H1 (cell line): ENCODE measurements around the gene DLG5. TPM values are rescaled to one million over a fixed set of nuclear protein-coding genes. Genes with fewer than 3 reads are reported as not detected.

ENCODE experiments used
- CTCF ChIA-PET: fragments of 300-600 bp; sonication (Branson Sonifier 250); formaldehyde crosslinking; loops from one replicate; lab custom pipeline; 2021; ENCODE audit not compliant: partially characterized antibody; lab: Charles Lee
- POLR2A ChIA-PET: fragments of 300-600 bp; sonication (Branson Sonifier 250); formaldehyde crosslinking; loops from one replicate; lab custom pipeline; 2021; ENCODE audit warnings: inconsistent platforms; ENCODE audit not compliant: partially characterized antibody; lab: Charles Lee
- DNase-seq, 2 experiments: peaks; one replicate each; pipeline versions ENCODE4 v3.0.0 to v3.0.0-alpha.2; 2010 to 2022; ENCODE audit warnings: low spot score in 2 of 2, low read depth in 1 of 2, mixed read lengths in 1 of 2
- FAIRE-seq: peaks from 2 replicates; lab custom pipeline; 2011; peaks lifted over from hg19 to GRCh38; lab: Jason Lieb, UNC
- H2AFZ ChIP-seq: 2 replicates; pipeline ENCODE4 v1.8.1; 2012; ENCODE audit warnings: low read length, inconsistent platforms
- H2AK5ac ChIP-seq: 2 replicates; pipeline ENCODE4 v1.6.1; 2013; ENCODE audit warnings: low read depth, low read length
- H2BK120ac ChIP-seq: replicated peaks from 2 replicates; pipeline ENCODE3; 2013; ENCODE audit warnings: low read depth, low read length, inconsistent platforms
- H2BK12ac ChIP-seq: 2 replicates; pipeline ENCODE4 v1.6.1; 2013; ENCODE audit warnings: low read depth, low read length
- H2BK15ac ChIP-seq: 2 replicates; pipeline ENCODE4 v1.6.1; 2013; ENCODE audit warnings: low read length
- H2BK20ac ChIP-seq: 2 replicates; pipeline ENCODE4 v1.6.1; 2013; ENCODE audit warnings: low read length
- H2BK5ac ChIP-seq: 2 replicates; pipeline ENCODE4 v1.6.1; 2013; ENCODE audit warnings: low read depth, low read length
- H3K14ac ChIP-seq: 2 replicates; pipeline ENCODE4 v1.6.1; 2013; ENCODE audit warnings: inconsistent platforms; ENCODE audit not compliant: insufficient read length
- H3K18ac ChIP-seq: 2 replicates; pipeline ENCODE4 v1.6.1; 2013; ENCODE audit warnings: low read length; ENCODE audit errors: extremely low read depth
- H3K23ac ChIP-seq: 2 replicates; pipeline ENCODE4 v1.6.1; 2013; ENCODE audit warnings: inconsistent platforms; ENCODE audit not compliant: insufficient read length
- H3K23me2 ChIP-seq: 2 replicates; pipeline ENCODE4 v1.6.1; 2013; ENCODE audit warnings: low read depth, low read length
- H3K27ac ChIP-seq: 2 replicates; pipeline ENCODE4 v1.6.1; 2011; ENCODE audit warnings: low read depth, low read length, inconsistent platforms
- H3K27me3 ChIP-seq, 4 experiments: replicated peaks in 1 of 4; 1 replicate in 1 of 4; 2 replicates in 3 of 4; pipeline versions ENCODE4 v1.6.1 to v1.8.1; 2011 to 2013; ENCODE audit warnings: low read length in 3 of 4, mild to moderate bottlenecking in 3 of 4, inconsistent platforms in 2 of 4, mixed read lengths in 2 of 4, moderate library complexity in 1 of 4; ENCODE audit not compliant: control insufficient read depth in 3 of 4, insufficient read depth in 3 of 4; ENCODE audit errors: extremely low read depth in 1 of 4
- H3K36me3 ChIP-seq, 4 experiments: 2 replicates each; pipeline versions ENCODE4 v1.6.1 to v1.8.1; 2011 to 2013; ENCODE audit warnings: mild to moderate bottlenecking in 4 of 4, low read length in 3 of 4, moderate library complexity in 2 of 4, control low read depth in 1 of 4, inconsistent platforms in 1 of 4; ENCODE audit not compliant: insufficient read depth in 4 of 4, control insufficient read depth in 2 of 4
- H3K4ac ChIP-seq: replicated peaks from 2 replicates; pipeline ENCODE3; 2013; ENCODE audit warnings: low read length, low read depth, mixed read lengths, inconsistent platforms; ENCODE audit not compliant: insufficient read length
- H3K4me1 ChIP-seq, 4 experiments: replicated peaks in 1 of 4; 1 replicate in 1 of 4; 2 replicates in 3 of 4; pipeline versions ENCODE4 v1.6.1 to v1.8.1; 2011 to 2013; ENCODE audit warnings: low read length in 3 of 4, inconsistent platforms in 2 of 4, mixed read lengths in 1 of 4; ENCODE audit not compliant: insufficient read depth in 4 of 4, control insufficient read depth in 3 of 4
- H3K4me2 ChIP-seq, 2 experiments: 2 replicates each; pipeline versions ENCODE4 v1.6.1 to v1.8.1; 2011 to 2013; ENCODE audit warnings: low read depth in 2 of 2, low read length in 2 of 2, control low read depth in 1 of 2, inconsistent platforms in 1 of 2, mild to moderate bottlenecking in 1 of 2; ENCODE audit not compliant: insufficient read depth in 1 of 2
- H3K4me3 ChIP-seq, 4 experiments: fragments of 200-600, 300-600 bp in 1 of 4; sonication (generic), shearing (Covaris generic), sonication (Bioruptor Twin) in 1 of 4; 2 replicates each; pipeline versions ENCODE4 v1.5.1 to v1.8.1; 2011 to 2016; ENCODE audit warnings: low read length in 4 of 4, low read depth in 3 of 4, control low read depth in 2 of 4, inconsistent platforms in 2 of 4, mild to moderate bottlenecking in 2 of 4, mixed read lengths in 1 of 4, moderate library complexity in 1 of 4; ENCODE audit not compliant: insufficient read depth in 2 of 4; ENCODE audit errors: extremely low read depth in 1 of 4
- H3K56ac ChIP-seq: replicated peaks from 2 replicates; pipeline ENCODE3; 2013; ENCODE audit warnings: low read depth, mild to moderate bottlenecking, mixed read lengths, low read length, inconsistent platforms; ENCODE audit not compliant: insufficient read length
- H3K79me1 ChIP-seq: 2 replicates; pipeline ENCODE4 v1.6.1; 2013; ENCODE audit warnings: low read depth, low read length, control low read depth
- H3K79me2 ChIP-seq, 2 experiments: 2 replicates each; pipeline versions ENCODE4 v1.6.1 to v1.8.1; 2012 to 2013; ENCODE audit warnings: low read length in 2 of 2, mild to moderate bottlenecking in 2 of 2, inconsistent platforms in 1 of 2; ENCODE audit not compliant: insufficient read depth in 2 of 2, control insufficient read depth in 1 of 2
- H3K9ac ChIP-seq, 4 experiments: replicated peaks in 1 of 4; 1 replicate in 1 of 4; 2 replicates in 3 of 4; pipeline versions ENCODE4 v1.6.1 to v1.8.1; 2011 to 2013; ENCODE audit warnings: low read depth in 3 of 4, low read length in 3 of 4, control low read depth in 2 of 4, mild to moderate bottlenecking in 2 of 4, moderate library complexity in 2 of 4, inconsistent platforms in 1 of 4; ENCODE audit errors: extremely low read depth in 1 of 4
- H3K9me3 ChIP-seq, 2 experiments: 2 replicates each; pipeline versions ENCODE4 v1.6.1 to v1.8.1; 2012 to 2013; ENCODE audit warnings: mild to moderate bottlenecking in 2 of 2, moderate library complexity in 2 of 2, control low read depth in 1 of 2, inconsistent platforms in 1 of 2, low read depth in 1 of 2, low read length in 1 of 2, mixed read lengths in 1 of 2; ENCODE audit not compliant: insufficient read depth in 2 of 2
- H4K20me1 ChIP-seq, 2 experiments: replicated peaks in 1 of 2; 2 replicates each; pipeline versions ENCODE3 to v1.8.1; 2011 to 2013; ENCODE audit warnings: inconsistent platforms in 2 of 2, low read length in 2 of 2, mild to moderate bottlenecking in 1 of 2; ENCODE audit not compliant: insufficient read depth in 2 of 2, control insufficient read depth in 1 of 2
- H4K5ac ChIP-seq: 2 replicates; pipeline ENCODE4 v1.6.1; 2013; ENCODE audit warnings: low read length, low read depth, mixed read lengths, inconsistent platforms; ENCODE audit not compliant: insufficient read length
- H4K8ac ChIP-seq: 2 replicates; pipeline ENCODE4 v1.8.0; 2013; ENCODE audit warnings: mild to moderate bottlenecking, moderate library complexity, low read length, inconsistent platforms; ENCODE audit not compliant: insufficient read depth; ENCODE audit errors: extremely low read depth
- H4K91ac ChIP-seq: replicated peaks from 2 replicates; pipeline ENCODE3; 2013; ENCODE audit warnings: low read length, mixed read lengths, inconsistent platforms; ENCODE audit not compliant: insufficient read length
- BRCA1 ChIP-seq: IDR thresholded peaks from 2 replicates; pipeline ENCODE4 v1.6.1; 2012; ENCODE audit warnings: low read depth, low read length, improper control_type of control experiment
- CHD1 ChIP-seq: IDR thresholded peaks from 2 replicates; pipeline ENCODE4 v1.6.1; 2012; ENCODE audit warnings: low read depth, low read length, improper control_type of control experiment
- KDM5A ChIP-seq: fragments of 200-600 bp; IDR thresholded peaks from 2 replicates; pipeline ENCODE4 v1.7.1; 2012; ENCODE audit warnings: mild to moderate bottlenecking, low read length, inconsistent platforms, mixed read lengths
- RXRA ChIP-seq: IDR thresholded peaks from 2 replicates; pipeline ENCODE4 v1.6.1; 2011; ENCODE audit warnings: low read depth, mild to moderate bottlenecking, low read length, moderate library complexity; ENCODE audit not compliant: insufficient read depth
- TEAD4 ChIP-seq: IDR thresholded peaks from 2 replicates; pipeline ENCODE4 v1.6.1; 2012; ENCODE audit warnings: low read depth, low read length, inconsistent platforms, mixed read lengths
- YY1 ChIP-seq: IDR thresholded peaks from 2 replicates; pipeline ENCODE4 v1.6.1; 2011; ENCODE audit warnings: low read depth, mild to moderate bottlenecking, low read length
- WGBS, 2 experiments: shearing (Covaris generic) in 1 of 2; methylation state at CpG; one replicate each; pipeline versions ENCODE4 v1.1.6 to v1.1.7; 2013 to 2015; ENCODE audit warnings: low lambda C conversion rate in 2 of 2, mixed read lengths in 2 of 2, inconsistent platforms in 1 of 2, low coverage in 1 of 2, missing lambda C conversion rate in 1 of 2; ENCODE audit not compliant: insufficient replicate concordance in 2 of 2, insufficient coverage in 1 of 2, insufficient read length in 1 of 2; ENCODE audit errors: extremely low coverage in 1 of 2, missing lambda C conversion rate in 1 of 2; 5-methylcytosine and 5-hydroxymethylcytosine counted together
- polyA plus RNA-seq, 7 experiments: library from polyadenylated mRNA; depleted of rRNA in 3 of 7; stranded (reverse) in 5 of 7; unstranded in 2 of 7; fragments of >200 nt in 5 of 7; fragments of 200-250 nt in 2 of 7; gene quantifications; 1 replicate in 5 of 7; 2 replicates in 1 of 7; 4 replicates in 1 of 7; pipeline versions ENCODE4 v1.2.1 to v1.2.3, GENCODE V29; 2011 to 2013; ENCODE audit warnings: missing spikeins in 2 of 7, mixed read lengths in 2 of 7
- total RNA-seq: library from RNA; stranded (reverse); fragmentation: NEBNext Ultra II Directional; extraction: Animal tissue kit (Norgen Biotek cat#: 25700); gene quantifications from 2 replicates; pipeline ENCODE4 v1.2.1, GENCODE V29; 2021

The DLG5 gene
- total and polyA plus RNA-seq, 2 of the 8 experiments (the other 6 are each of a cell fraction or from before 2014, with no cell fraction given): 15.6 to 71.4 TPM

DNA sequence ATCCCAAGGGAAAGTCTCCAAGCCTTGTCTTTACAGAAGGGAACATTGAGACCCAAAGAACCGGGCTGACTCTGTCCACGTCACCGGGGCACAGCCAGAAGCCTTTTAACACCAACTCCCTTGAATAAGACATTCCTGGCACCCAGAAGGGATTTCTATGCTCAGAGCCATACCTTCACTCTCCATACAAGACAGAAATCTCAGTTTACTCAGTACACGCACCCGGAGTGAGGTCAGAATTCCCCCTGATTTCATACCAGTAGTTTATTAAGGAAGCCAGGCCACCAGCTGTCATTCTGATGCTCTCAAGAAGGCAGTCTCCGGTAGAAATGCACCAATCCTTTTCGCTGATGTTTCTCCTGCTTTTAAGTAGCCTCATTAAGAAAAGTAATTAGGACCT, 154.7 kb downstream of the DLG5 start:
- Histone ChIP-seq H4K8ac (no peak overlapping the region), H2BK15ac (no peak overlapping the region), H3K4me1 (no peaks in the 10 kb centered on the region), H2BK12ac (no peak overlapping the region), H3K4me2 (no peak overlapping the region), H4K20me1 (no peaks in the 10 kb centered on the region), H2AFZ (no peak overlapping the region), H3K4ac (no peak overlapping the region), H3K23me2 (no peaks in the 10 kb centered on the region), H3K27ac (no peak overlapping the region), H2BK20ac (no peak overlapping the region), H2BK5ac (no peak overlapping the region), H3K18ac (no peak overlapping the region), H3K23ac (no peak overlapping the region), H3K9ac (no peak overlapping the region), H3K79me1 (no peaks in the 10 kb centered on the region), H4K5ac (no peak overlapping the region), H3K56ac (no peak overlapping the region), H3K4me3 (no peak overlapping the region), H2AK5ac (no peak overlapping the region), H3K79me2 (no peaks in the 10 kb centered on the region), H3K27me3 (no peaks in the 10 kb centered on the region), H3K14ac (no peak overlapping the region), H3K36me3 (no peaks in the 10 kb centered on the region), H2BK120ac (no peak overlapping the region), H3K9me3 (peaks cover 0 to 7% of the 10 kb centered on the region in 2 experiments; a peak in 2 of 4 replicates), H4K91ac (no peak overlapping the region)
- CTCF ChIA-PET: interaction anchor here (0.6 to 1.2 kb wide), 3 partner anchors 15 to 85 kb away, joined by 3 read pairs; no protein-coding TSS in a partner anchor
- DNase-seq (no peak), FAIRE-seq (no peak)
- WGBS, 2 experiments: 84% methylated on average over 7 of the region's 7 CpGs; no CpG with 5 or more reads in 1 of the 2 experiments
- TF ChIP-seq YY1 (no peak), RXRA (no peak), TEAD4 (no peak), KDM5A (no peak), CHD1 (no peak), BRCA1 (no peak)
- POLR2A ChIA-PET: no interaction called here
